GM10248 (cell line): ENCODE data around the gene WDR93.

Experiments used
- CTCF ChIA-PET: fragments of 300-600 bp; sonication (Branson Sonifier 250); formaldehyde crosslinking; extraction: SDS; loops from one replicate; lab custom pipeline; 2021; ENCODE audit warnings: antibody characterized with exemption; lab: Yijun Ruan, JAX
- POLR2A ChIA-PET: fragments of 350-650 bp; sonication (Branson Sonifier 250); formaldehyde crosslinking; extraction: SDS; loops from one replicate; lab custom pipeline; 2020; ENCODE audit warnings: antibody characterized with exemption; lab: Yijun Ruan, JAX
- DNase-seq: peaks from one replicate; pipeline ENCODE4 v3.0.0; 2012; ENCODE audit errors: extremely low spot score
- CTCF ChIP-seq: IDR thresholded peaks from 2 replicates; pipeline ENCODE4 v1.5.1; 2012; ENCODE audit warnings: mild to moderate bottlenecking, low read depth; ENCODE audit errors: extremely low read depth, missing control alignments, control extremely low read depth

WDR93 gene

GRCh38 chr15:89749054-89749453 is 58.4 kb downstream of the WDR93 start:
- ChIA-PET POLR2A (no interaction called here), CTCF (interaction anchor here (3.2 to 6.1 kb wide), 3 partner anchors 8 to 126 kb away, joined by 18 to 45 read pairs (median 45); no protein-coding TSS in a partner anchor)
- no peak for TF ChIP-seq CTCF
- no peak for DNase-seq

- no peak for TF ChIP-seq CTCF
- DNase-seq = no peak
- ChIA-PET POLR2A (no interaction called here), CTCF (interaction anchor here (1.1 to 6.1 kb wide), 6 partner anchors 9 to 222 kb away, joined by 3 to 45 read pairs (median 12); no protein-coding TSS in a partner anchor)
These were observed 58.9 kb downstream of the WDR93 start for GRCh38 chr15:89749526-89749925.

GRCh38 chr15:89749951-89750559 is 59.4 kb downstream of the WDR93 start:
- CTCF ChIA-PET = interaction anchor here (1.0 to 6.1 kb wide), 10 partner anchors 9 to 322 kb away, joined by 3 to 45 read pairs (median 6); no protein-coding TSS in a partner anchor

GRCh38 chr15:89750560-89751542 is 60.2 kb downstream of the WDR93 start, which contains the start of gene MESP1:
Gene MESP1, minus strand, starts transcription at chr15:89751249. Its CDS starts 18 bp downstream, at chr15:89751231.
- ChIA-PET POLR2A (no interaction called here), CTCF (interaction anchor here (1.0 to 6.1 kb wide), 13 partner anchors 10 to 321 kb away, joined by 3 to 45 read pairs (median 4); partner anchors contain the start of gene AP3S2)
- peak; percentile 95 for DNase-seq
- peak; percentile 80 for TF ChIP-seq CTCF

More at GRCh38 chr15:89749951-89750559, 59.4 kb downstream of the WDR93 start:
- TF ChIP-seq CTCF = no peak
- POLR2A ChIA-PET = no interaction called here
- DNase-seq = no peak

GRCh38 chr15:89751748-89752147 is 61.1 kb downstream of the WDR93 start:
- TF ChIP-seq CTCF = no peak
- CTCF ChIA-PET = interaction anchor here (1.1 to 6.1 kb wide), 9 partner anchors 9 to 314 kb away, joined by 4 to 45 read pairs (median 7); partner anchors contain the start of gene AP3S2
- DNase-seq = no peak
- POLR2A ChIA-PET = no interaction called here

GRCh38 chr15:89753855-89754254 is 63.2 kb downstream of the WDR93 start:
- ChIA-PET CTCF (interaction anchor here (1.5 to 6.1 kb wide), 3 partner anchors 13 to 145 kb away, joined by 5 to 45 read pairs (median 7); no protein-coding TSS in a partner anchor), POLR2A (interaction anchor here (1.0 kb wide), 1 partner anchor 12 kb away, joined by 7 read pairs; no protein-coding TSS in a partner anchor)
- DNase-seq = no peak
- no peak for TF ChIP-seq CTCF
